Measurements from ENCODE around the gene CTNND1. TPM values are rescaled to one million over a fixed set of nuclear protein-coding genes. Genes with fewer than 3 reads are reported as not detected.

CTNND1 gene
- total and polyA plus RNA-seq, 2 experiments from 2014 or later, result 39.1 to 136 TPM

DNA sequence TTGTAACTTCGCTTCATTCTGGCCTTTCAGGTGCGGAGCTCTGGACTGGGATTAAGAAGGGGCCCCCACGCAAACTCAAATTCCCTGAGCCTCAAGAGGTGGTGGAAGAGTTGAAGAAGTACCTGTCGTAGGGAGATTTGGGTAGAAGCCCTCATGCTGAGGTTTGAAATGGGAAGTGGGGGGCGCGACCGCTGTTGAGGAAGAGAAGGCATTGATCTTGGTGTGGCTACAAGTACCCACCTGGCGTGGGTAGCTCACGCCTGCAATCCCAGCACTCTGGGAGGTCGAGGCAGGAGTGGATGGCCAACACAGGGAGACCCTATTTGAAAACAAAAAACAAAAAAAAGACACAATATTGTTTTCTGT, 19.5 kb upstream of the CTNND1 start (continued):
- TF ChIP-seq ZNF462 (CRISPR knock-in tag; IDR thresholded peaks at IDR 0.05) (no peak), STAT1 (IDR thresholded peaks at IDR 0.05; ENCODE audit: unreplicated experiment) (no peak), ZNF331 (CRISPR knock-in tag; IDR thresholded peaks at IDR 0.05; ENCODE audit: low read depth) (no peak), ETS1 (IDR thresholded peaks at IDR 0.05) (no peak), CREB1 (CRISPR knock-in tag; IDR thresholded peaks at IDR 0.05; ENCODE audit: low read depth) (no peak)

DNA sequence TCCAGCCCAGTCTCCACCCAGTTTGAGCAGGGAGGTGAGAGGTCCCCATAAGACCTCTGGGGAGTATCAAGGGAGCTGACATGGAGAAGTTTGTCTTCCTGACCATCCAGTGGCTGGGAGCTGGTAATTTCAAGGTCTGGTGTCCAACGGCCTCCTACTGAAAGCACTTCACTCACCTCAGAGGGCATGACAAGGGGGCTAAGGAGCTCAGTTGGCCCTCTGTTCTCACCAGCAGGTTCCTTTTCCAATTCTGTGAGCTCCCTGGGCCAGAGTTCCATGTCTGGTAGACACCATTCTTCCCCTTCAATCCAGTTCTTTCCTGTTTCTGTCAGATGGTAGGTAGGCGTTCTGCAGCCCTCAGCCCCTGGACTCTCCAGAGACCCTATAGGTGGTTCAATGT, 17.2 kb upstream of the CTNND1 start:
- no peak overlapping the region for H3K4me3 Mint-ChIP-seq

More for the DNA sequence above, 17.2 kb upstream of the CTNND1 start:
- Histone ChIP-seq H3F3A (replicated peaks; ENCODE audit: low read depth) (peaks cover 28% of the 10 kb centered on the region), H3K4me3 (no peak overlapping the region), H2AFZ (no peak overlapping the region), H3K27ac (ENCODE audit: low read depth) (peak overlapping the region; percentile 19; the same call in 1 of the 2 replicates), H4K20me1 (replicated peaks; ENCODE audit: insufficient read depth) (no peaks in the 10 kb centered on the region), H3K4me1 (ENCODE audit: insufficient read depth) (peaks cover 9% of the 10 kb centered on the region), H3K4me2 (no peak overlapping the region), H3K36me3 (ENCODE audit: insufficient read depth) (peaks cover 14% of the 10 kb centered on the region), H3K9me2 (ENCODE audit: insufficient read depth) (no peaks in the 10 kb centered on the region), H3K27me3 (ENCODE audit: insufficient read depth) (no peaks in the 10 kb centered on the region), H3K79me2 (replicated peaks; ENCODE audit: insufficient read depth) (peaks cover 21% of the 10 kb centered on the region)
- ATAC-seq (no peak), DNase-seq (ENCODE audit: low spot score) (no peak)
- H3K4me1 Mint-ChIP-seq, result peaks cover 18% of the 10 kb centered on the region
- H3K27me3 Mint-ChIP-seq (ENCODE audit: insufficient read depth, low read depth, poor library complexity), result peaks cover 18% of the 10 kb centered on the region
- peaks cover 48% of the 10 kb centered on the region for H3K36me3 Mint-ChIP-seq (ENCODE audit: low read depth)
- no peak overlapping the region for H3K27ac Mint-ChIP-seq
- no peaks in the 10 kb centered on the region for H3K9me3 Mint-ChIP-seq
- TF ChIP-seq CREB1 (CRISPR knock-in tag; IDR thresholded peaks at IDR 0.05; ENCODE audit: low read depth) (no peak), ETS1 (IDR thresholded peaks at IDR 0.05) (no peak), JUNB (IDR thresholded peaks at IDR 0.05; ENCODE audit: unreplicated experiment) (no peak), NANOG (IDR thresholded peaks at IDR 0.05; ENCODE audit: borderline replicate concordance) (no peak), STAT1 (IDR thresholded peaks at IDR 0.05; ENCODE audit: unreplicated experiment) (no peak)
- TF ChIP-seq, protein P1, sequence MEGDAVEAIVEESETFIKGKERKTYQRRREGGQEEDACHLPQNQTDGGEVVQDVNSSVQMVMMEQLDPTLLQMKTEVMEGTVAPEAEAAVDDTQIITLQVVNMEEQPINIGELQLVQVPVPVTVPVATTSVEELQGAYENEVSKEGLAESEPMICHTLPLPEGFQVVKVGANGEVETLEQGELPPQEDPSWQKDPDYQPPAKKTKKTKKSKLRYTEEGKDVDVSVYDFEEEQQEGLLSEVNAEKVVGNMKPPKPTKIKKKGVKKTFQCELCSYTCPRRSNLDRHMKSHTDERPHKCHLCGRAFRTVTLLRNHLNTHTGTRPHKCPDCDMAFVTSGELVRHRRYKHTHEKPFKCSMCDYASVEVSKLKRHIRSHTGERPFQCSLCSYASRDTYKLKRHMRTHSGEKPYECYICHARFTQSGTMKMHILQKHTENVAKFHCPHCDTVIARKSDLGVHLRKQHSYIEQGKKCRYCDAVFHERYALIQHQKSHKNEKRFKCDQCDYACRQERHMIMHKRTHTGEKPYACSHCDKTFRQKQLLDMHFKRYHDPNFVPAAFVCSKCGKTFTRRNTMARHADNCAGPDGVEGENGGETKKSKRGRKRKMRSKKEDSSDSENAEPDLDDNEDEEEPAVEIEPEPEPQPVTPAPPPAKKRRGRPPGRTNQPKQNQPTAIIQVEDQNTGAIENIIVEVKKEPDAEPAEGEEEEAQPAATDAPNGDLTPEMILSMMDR (conservative IDR thresholded peaks at IDR 0.05; ENCODE audit: low read depth in 2 of 2), result no peak

Data from GM23338 (cell line).